MM.1S (cell line): ENCODE data around the gene FMN2.

Experiments used
- DNase-seq: peaks from one replicate; pipeline ENCODE4 v3.0.0-alpha.2; 2015
- H2AFZ ChIP-seq: fragments of 300-600 bp; sonication (generic); 2 replicates; pipeline ENCODE4 v1.6.0; 2016; ENCODE audit warnings: antibody characterized with exemption, low read length
- H3F3A ChIP-seq: fragments of 300-600 bp; sonication (generic); 2 replicates; pipeline ENCODE4 v1.6.1; 2016; ENCODE audit warnings: mild to moderate bottlenecking, antibody characterized with exemption, low read length, moderate library complexity, mixed read lengths; ENCODE audit not compliant: insufficient read depth
- H3K27ac ChIP-seq: fragments of 300-600 bp; sonication (generic); 2 replicates; pipeline ENCODE4 v1.5.1; 2016; ENCODE audit warnings: mild to moderate bottlenecking, low read length
- H3K27me3 ChIP-seq: fragments of 300-600 bp; sonication (generic); replicated peaks from 2 replicates; pipeline ENCODE4 v1.6.0; 2016; ENCODE audit warnings: low read length; ENCODE audit not compliant: insufficient read depth
- H3K36me3 ChIP-seq: fragments of 300-600 bp; sonication (generic); replicated peaks from 2 replicates; pipeline ENCODE4 v1.6.1; 2016; ENCODE audit warnings: mild to moderate bottlenecking, low read length, mixed read lengths; ENCODE audit not compliant: insufficient read depth
- H3K4me1 ChIP-seq: fragments of 300-600 bp; sonication (generic); 2 replicates; pipeline ENCODE4 v1.6.1; 2016; ENCODE audit warnings: low read length, mixed read lengths
- H3K4me2 ChIP-seq: fragments of 300-600 bp; sonication (generic); 2 replicates; pipeline ENCODE4 v1.6.0; 2016; ENCODE audit warnings: low read depth, low read length
- H3K4me3 ChIP-seq: fragments of 300-600 bp; sonication (generic); 2 replicates; pipeline ENCODE4 v1.5.1; 2016; ENCODE audit warnings: low read length, mixed read lengths
- H3K79me2 ChIP-seq: fragments of 300-600 bp; sonication (generic); 2 replicates; pipeline ENCODE4 v1.6.1; 2016; ENCODE audit warnings: mixed run types, low read length, mixed read lengths
- H3K9ac ChIP-seq: fragments of 300-600 bp; sonication (generic); 2 replicates; pipeline ENCODE4 v1.6.1; 2016; ENCODE audit warnings: low read length, mixed read lengths
- H3K9me2 ChIP-seq: fragments of 300-600 bp; sonication (generic); replicated peaks from 2 replicates; pipeline ENCODE4 v1.6.1; 2016; ENCODE audit warnings: mild to moderate bottlenecking, low read length, mixed read lengths; ENCODE audit not compliant: insufficient read depth
- H3K9me3 ChIP-seq: fragments of 300-600 bp; sonication (generic); replicated peaks from 2 replicates; pipeline ENCODE4 v1.6.1; 2016; ENCODE audit warnings: mild to moderate bottlenecking, low read length, mixed read lengths; ENCODE audit not compliant: insufficient read depth
- H4K20me1 ChIP-seq: fragments of 300-600 bp; sonication (generic); 2 replicates; pipeline ENCODE4 v1.6.1; 2016; ENCODE audit warnings: mild to moderate bottlenecking, low read length, moderate library complexity, mixed read lengths; ENCODE audit not compliant: insufficient read depth
- CTCF ChIP-seq: fragments of 300-600 bp; sonication (generic); IDR thresholded peaks from 2 replicates; pipeline ENCODE4 v1.5.1; 2016; ENCODE audit warnings: antibody characterized with exemption, low read length, mixed read lengths
- EZH2 ChIP-seq: fragments of 300-600 bp; sonication (generic); optimal IDR thresholded peaks from 2 replicates; pipeline ENCODE3; 2017; ENCODE audit warnings: low read depth, mild to moderate bottlenecking, antibody characterized with exemption, low read length, mixed read lengths
- EZH2phosphoT487 ChIP-seq: fragments of 300-600 bp; sonication (generic); IDR thresholded peaks from 2 replicates; pipeline ENCODE4 v1.6.1; 2018; ENCODE audit warnings: antibody characterized with exemption, low read length

Gene FMN2

GRCh38 chr1:240498335-240498734 is 406.7 kb downstream of the FMN2 start:
- H3K27ac ChIP-seq: no peak overlapping the region
- H3K79me2 ChIP-seq: no peaks in the 10 kb centered on the region
- no peak overlapping the region for H3K9ac ChIP-seq
- no peak for TF ChIP-seq CTCF
- TF ChIP-seq EZH2phosphoT487: no peak
- no peak for TF ChIP-seq EZH2
- 0 out of 2 replicates have a peak overlapping the region, but pooled peaks have one; percentile 52 for H2AFZ ChIP-seq
- no peaks in the 10 kb centered on the region for H3K9me3 ChIP-seq
- no peaks in the 10 kb centered on the region for H3K27me3 ChIP-seq
- H3K4me1 ChIP-seq: peaks cover 30% of the 10 kb centered on the region
- H3K4me2 ChIP-seq: no peak overlapping the region
- DNase-seq: no peak
- no peaks in the 10 kb centered on the region for H3K9me2 ChIP-seq
- peaks cover 8% of the 10 kb centered on the region for H3F3A ChIP-seq
- H3K4me3 ChIP-seq: no peak overlapping the region
- no peaks in the 10 kb centered on the region for H3K36me3 ChIP-seq
- H4K20me1 ChIP-seq: no peaks in the 10 kb centered on the region

GRCh38 chr1:240499012-240499411 is 407.3 kb downstream of the FMN2 start:
- Histone ChIP-seq H3K4me3 (no peak overlapping the region), H3K9me2 (no peaks in the 10 kb centered on the region), H3K27me3 (no peaks in the 10 kb centered on the region), H2AFZ (peak overlapping the region; percentile 52), H3K27ac (no peak overlapping the region), H3K79me2 (no peaks in the 10 kb centered on the region), H3F3A (peaks cover 14% of the 10 kb centered on the region), H3K4me1 (peaks cover 33% of the 10 kb centered on the region), H3K9ac (no peak overlapping the region), H3K4me2 (peak overlapping the region; percentile 15), H3K9me3 (no peaks in the 10 kb centered on the region), H3K36me3 (no peaks in the 10 kb centered on the region), H4K20me1 (no peaks in the 10 kb centered on the region)
- TF ChIP-seq CTCF: no peak
- TF ChIP-seq EZH2phosphoT487: no peak
- no peak for TF ChIP-seq EZH2
- DNase-seq: no peak

DNA sequence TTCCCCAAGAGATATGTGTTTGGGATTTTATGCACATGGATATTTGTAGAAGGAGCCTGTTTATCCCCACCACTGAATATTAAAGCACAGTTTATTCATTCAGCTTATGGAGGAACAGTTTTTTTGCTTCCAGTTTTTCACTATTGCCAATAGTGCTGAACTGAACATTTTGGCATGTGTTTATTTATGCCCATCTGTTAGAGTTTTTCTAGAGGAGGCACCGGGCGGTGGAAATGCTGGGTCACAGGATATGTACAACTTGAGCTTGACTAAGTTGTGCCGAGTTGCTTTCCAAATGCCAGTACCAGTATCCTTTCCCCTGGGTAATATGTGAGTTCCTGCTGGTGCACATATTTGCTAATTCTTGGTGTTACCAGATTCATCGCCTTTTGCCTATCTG is 409.0 kb downstream of the FMN2 start:
- H3K79me2 ChIP-seq: no peaks in the 10 kb centered on the region
- TF ChIP-seq CTCF (no peak), EZH2phosphoT487 (no peak), EZH2 (no peak)
- H3K4me2 ChIP-seq: no peak overlapping the region
- no peaks in the 10 kb centered on the region for H3K9me2 ChIP-seq
- no peak overlapping the region for H3K9ac ChIP-seq
- no peaks in the 10 kb centered on the region for H3K9me3 ChIP-seq
- no peak overlapping the region for H3K4me3 ChIP-seq
- H2AFZ ChIP-seq: no peak overlapping the region
- no peaks in the 10 kb centered on the region for H3K36me3 ChIP-seq
- no peaks in the 10 kb centered on the region for H4K20me1 ChIP-seq
- H3K27ac ChIP-seq: no peak overlapping the region
- peaks cover 18% of the 10 kb centered on the region for H3F3A ChIP-seq
- DNase-seq: no peak
- peaks cover 40% of the 10 kb centered on the region for H3K4me1 ChIP-seq
- H3K27me3 ChIP-seq: no peaks in the 10 kb centered on the region
